Eye (tissue), 1 donor: ENCODE measurements around the gene PXDN.
A peak's percentile ranks its signal among the peaks of the same experiment; 100 is the strongest.
"Not testable (repeated sequence)": the region's sequence is repeated elsewhere in the genome, so short reads cannot be mapped to it uniquely, and the experiment has no call there.

Experiments used
- DNase-seq: peaks from one replicate; pipeline ENCODE4 v3.0.0-alpha.2; 2015

PXDN gene

DNA sequence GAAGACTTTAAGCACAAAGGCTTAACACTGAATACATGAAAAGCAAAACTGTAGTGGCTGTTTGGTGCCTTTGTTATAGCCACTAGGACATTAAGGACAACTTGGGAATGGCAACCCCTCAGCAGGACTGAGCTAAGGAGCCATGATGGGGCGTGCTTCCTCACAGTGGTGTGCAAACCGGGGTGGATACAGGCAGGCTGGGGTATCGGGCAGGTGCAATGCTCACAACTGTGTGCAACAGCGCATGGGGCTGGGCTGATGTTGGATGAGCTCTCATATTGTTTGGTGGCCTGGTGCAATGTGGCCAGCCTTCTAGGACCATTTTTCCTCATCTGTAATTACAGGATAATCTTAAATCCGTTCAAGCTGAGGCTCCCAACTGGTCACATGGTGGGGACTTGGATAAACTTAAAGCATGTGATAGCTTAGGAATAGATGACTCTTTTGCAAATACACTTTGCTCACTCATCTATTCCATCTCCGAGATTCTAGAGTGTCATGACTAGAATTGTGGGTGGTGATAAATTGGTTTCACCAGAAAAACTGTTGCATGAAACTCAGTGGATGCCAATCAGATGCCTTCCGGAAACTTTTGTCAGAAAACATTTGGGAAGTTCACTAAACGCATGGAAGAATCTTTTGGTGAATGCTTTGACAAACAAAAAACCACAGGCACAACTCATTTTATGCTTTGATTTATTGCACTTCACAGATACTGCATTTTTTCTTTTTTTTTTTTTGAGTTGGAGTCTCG, 116.5 kb downstream of the PXDN start:
- DNase-seq = no peak

GRCh38 chr2:1626271-1626681, 118.0 kb downstream of the PXDN start:
- DNase-seq = no peak

DNA sequence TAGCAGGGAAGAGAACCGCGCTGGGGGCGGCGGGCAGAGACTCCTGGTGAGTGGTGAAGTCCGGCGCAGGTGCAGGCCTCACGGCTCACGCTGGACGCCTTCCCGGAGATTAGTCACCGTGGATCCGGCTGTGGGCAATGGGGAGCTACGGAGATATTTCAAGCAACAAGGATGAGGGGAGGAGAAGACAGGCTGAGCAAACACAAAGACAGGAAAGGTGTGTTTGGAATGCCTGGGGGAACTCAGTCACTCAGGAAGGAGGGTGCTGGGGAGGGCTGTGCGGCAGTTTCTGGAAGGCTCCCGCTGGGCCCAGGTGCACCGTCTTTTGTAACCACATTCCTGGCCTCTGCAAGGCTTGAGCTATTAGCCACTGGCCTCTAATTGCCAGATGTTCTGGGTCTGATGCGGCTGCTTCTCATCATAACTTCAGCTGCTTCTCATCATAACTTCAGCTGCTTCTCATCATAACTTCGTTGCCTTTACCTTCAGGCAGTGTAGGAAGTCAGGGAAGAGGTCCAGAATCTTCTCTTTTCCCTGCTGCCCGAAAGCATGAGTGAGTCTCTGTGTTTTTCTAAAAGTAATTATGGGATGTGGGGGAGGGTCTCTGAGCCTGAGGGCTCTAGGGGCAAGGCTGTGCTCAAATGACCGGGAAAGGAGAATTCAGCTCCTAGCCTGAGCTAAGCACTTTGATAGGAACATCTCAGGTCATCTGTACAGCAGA, 118.9 kb downstream of the PXDN start:
- DNase-seq = peak; percentile 78

- DNase-seq = no peak
These were observed 120.3 kb downstream of the PXDN start for GRCh38 chr2:1623906-1624445.

DNA sequence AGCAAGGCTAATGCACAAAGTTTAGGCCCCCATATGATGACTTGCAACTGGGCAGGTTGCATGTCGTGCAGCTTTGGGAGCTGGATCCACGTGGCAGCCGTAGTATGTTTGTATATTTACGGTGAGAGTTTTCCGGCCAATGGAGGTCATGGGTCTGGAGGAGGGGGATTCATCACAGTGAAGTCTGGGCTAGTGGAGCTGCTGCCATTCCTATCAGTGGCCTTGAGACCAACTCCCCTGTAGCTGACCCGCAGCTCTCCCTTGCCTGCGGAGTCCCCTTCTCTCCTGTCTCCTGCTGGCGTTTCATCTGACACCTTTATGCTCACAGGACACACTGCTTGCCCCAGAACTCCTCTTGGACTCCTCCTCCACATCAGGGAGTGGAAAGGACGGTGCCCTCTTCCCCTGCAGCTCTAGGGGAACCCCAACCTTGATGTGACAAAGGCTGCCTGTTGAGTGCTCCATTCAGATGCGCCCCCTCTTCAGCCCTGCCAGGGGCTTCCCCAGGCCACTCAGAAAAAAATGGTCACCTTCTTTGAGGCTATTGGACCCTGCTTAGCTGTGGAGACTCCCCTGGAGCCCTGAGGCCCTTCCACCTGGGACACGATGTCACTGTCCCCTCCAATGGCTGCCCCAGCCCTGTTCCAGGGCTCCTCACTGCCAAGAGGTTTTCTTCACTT, 121.7 kb downstream of the PXDN start:
- no peak for DNase-seq

DNA sequence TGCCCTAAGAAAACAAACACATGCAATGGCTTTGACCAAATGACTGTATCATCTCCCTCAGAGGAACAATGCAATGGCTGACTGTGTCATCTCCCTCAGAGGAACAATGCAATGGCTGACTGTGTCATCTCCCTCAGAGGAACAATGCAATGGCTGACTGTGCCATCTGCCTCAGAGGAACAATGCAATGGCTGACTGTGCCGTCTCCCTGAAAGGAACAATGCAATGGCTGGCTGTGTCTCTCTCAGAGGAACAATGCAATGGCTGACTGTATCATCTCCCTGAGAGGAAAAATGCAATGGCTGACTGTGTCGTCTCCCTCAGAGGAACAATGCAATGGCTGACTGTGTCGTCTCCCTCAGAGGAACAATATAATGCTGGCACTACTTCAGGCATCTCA, 122.3 kb downstream of the PXDN start:
- not testable (repeated sequence) for DNase-seq

DNA sequence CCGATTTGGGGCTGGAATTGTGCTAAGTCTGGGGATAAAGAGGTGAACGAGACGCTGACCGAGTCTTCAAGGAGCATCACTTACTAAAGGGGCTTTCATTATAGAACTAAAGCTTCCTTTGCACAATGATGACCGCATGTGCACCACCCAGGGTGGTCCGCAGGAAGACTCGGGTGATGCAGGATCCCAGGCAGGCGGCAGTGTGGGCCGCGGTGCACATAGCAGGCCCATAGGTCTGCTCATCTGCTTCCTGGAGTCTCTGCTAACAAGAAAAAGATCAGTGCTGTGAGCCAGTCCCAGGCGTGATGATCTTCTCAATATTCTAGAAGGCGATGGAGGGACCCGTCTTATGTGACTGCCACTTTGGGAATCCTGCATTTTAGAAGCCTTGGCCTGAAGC, 122.8 kb downstream of the PXDN start:
- no peak for DNase-seq

GRCh38 chr2:1621041-1621440, 123.3 kb downstream of the PXDN start:
- no peak for DNase-seq

GRCh38 chr2:1620081-1620480, 124.2 kb downstream of the PXDN start:
- DNase-seq = no peak

GRCh38 chr2:1619556-1619955, 124.8 kb downstream of the PXDN start:
- no peak for DNase-seq

DNA sequence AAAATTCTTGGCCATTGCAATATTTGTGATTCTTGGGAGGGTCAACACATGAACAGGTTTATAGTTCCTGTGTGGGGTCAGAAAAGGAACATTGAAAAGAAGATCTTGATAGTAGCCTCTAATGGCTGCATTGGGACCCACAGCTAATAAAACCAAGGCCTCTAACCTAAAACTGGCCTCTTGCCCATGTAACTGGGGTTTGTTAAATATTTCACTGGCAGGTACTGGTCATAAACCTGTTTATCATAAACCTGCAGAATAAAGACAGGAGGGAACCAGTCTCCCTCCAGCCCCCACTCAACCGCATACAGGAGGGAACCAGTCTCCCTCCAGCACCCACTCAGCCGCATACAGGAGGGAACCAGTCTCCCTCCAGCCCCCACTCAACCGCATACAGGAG, 125.3 kb downstream of the PXDN start:
- DNase-seq = no peak

GRCh38 chr2:1618191-1618961, 125.9 kb downstream of the PXDN start:
- no peak for DNase-seq

GRCh38 chr2:1617425-1618021, 126.8 kb downstream of the PXDN start:
- DNase-seq = no peak

GRCh38 chr2:1614564-1614963, 129.8 kb downstream of the PXDN start:
- DNase-seq = peak; percentile 95

DNA sequence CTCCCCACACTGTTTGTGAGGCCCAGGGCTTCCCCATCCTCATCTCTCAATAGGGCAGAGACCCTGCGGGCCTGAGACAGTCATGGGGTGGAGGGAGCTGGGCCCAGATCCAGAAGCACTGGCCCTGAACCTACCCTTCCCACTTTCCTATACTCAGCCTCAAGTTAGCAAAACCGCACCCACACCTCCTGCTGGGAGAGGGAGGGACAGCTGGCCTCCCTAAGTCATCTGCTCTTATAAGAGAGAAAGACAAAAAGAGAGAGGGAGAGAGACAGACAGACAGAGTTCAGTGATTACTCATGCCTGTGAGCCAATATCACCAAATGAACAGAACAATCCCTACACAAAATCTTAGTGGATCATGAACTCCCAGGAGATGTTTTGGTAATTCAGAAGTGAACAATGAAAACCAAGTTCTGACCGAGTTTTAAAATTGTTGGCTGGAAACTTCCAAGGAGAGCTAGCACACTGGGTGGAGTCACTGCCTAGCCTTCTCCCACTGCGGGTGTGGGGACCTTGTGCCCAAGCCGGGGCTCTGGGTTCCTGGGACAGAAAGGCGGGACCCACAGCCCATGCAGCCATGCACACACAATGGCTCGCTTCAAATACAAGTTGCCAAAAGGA, 130.5 kb downstream of the PXDN start:
- DNase-seq = peak; percentile 86

GRCh38 chr2:1613078-1613445, 131.3 kb downstream of the PXDN start:
- DNase-seq = no peak

DNA sequence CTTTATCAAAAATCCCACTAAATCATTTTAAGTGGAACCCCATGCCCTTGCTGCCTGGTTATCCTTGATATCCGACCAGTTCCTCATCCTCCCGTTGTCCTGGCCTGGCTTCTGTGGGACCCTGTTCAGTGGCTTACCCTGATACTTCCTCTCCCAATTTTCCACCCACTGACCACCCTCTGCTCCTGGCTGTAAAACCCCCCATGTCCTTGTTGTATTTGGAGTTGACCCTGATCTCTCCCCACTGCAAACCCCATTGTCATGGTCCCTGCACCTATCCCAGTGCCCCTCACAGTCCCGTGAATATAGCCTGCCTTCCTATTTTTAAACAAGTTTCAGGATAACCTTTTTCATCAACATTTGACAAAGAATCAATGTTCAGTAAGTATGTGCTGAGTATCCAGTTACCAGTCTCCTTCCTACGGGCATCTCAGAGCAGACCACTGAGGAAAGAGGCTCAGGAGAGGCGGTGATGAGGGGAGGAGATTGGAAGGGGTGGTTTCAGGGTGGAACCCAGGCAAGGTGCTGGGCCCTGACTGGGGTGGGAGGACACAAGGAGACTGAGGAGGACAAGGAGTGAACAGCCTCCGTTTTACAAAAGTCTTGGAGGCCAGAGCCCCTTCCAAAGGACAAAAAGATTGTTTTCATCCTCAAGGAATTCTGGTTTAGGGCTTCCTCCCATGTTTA, 131.8 kb downstream of the PXDN start:
- DNase-seq = no peak

DNA sequence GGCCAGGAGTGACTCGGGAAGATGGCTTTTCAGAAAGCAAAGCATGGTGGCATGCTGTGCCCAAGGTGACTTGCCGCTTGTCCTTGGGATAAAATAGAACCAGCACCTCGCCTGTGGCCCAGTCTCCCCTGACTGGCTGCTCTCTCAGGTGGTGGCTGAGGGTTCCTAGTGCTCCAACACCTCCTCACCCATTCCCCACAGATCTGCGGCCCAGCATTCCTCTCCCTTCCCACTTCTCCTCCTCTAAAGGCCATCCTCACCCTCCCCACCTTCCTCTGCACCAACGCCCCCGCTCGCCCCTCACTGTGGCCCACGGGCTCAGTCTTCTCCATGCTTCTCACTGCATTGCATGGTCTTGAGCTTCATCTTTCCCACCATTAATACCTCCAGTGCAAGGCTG, 132.4 kb downstream of the PXDN start:
- DNase-seq = no peak

GRCh38 chr2:1610096-1610485, 134.2 kb downstream of the PXDN start:
- no peak for DNase-seq

DNA sequence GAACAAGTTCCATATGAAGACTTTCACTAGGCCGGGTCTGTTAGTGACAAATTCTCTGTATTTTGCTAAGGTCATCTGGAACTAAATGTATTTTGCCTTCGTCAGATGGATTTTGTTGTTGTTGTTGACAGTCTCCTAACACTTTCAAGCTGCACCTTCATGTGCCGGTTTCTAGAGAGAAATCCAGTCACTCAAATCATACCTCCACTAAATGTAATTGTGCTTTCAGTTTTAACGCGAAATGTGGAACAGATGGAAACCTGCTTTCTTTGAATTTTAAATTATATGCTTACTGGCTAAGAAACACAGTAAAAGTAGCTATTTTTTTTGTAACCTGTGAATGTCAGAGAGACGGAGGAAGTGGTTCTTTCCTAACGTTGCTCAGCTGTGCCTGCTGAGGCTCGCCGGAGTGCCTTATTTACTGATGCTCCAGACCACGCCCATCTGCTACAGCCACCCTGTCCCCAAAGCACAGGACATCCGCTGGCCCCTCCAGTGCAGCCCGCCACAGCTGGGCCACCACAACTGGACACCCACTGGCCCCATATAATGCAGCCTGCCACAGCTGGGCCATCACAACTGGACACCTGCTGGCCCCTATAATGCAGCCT, 134.7 kb downstream of the PXDN start:
- peak; percentile 42 for DNase-seq

DNA sequence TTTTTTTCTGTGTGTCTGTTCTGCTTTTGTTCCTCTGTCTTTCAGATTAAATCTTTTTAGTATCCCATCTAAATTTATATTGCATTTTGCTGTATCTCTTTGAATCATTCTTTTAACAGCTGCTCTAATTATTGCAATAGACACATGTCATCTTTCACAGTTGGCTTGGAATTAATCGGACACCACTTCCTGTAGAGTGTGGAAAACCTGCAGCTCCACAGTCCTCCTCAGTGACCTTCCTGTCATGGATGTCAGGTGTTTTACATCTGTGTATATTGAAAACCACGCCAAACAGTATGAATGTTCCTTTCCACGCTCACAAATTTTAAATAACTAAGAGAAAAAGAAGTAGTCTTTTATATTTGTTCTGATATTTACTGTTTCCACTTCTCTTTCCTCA, 135.3 kb downstream of the PXDN start:
- DNase-seq = peak; percentile 75
